Thyroid gland (tissue), 4 donors: ENCODE measurements around the gene MINDY4.

ENCODE experiments used
- POLR2A ChIP-seq, 2 donors: fragments of 450-650 bp; IDR thresholded peaks; one replicate each; pipeline ENCODE4 v1.6.1; 2017; ENCODE audit warnings: antibody characterized with exemption in 2 of 2, mild to moderate bottlenecking in 2 of 2, moderate library complexity in 1 of 2
- TF ChIP-seq, protein P1 (sequence below), 6 experiments: fragments of 200-600 bp in 3 of 6; fragments of 450-650 bp in 3 of 6; sonication (generic) in 3 of 6; IDR thresholded peaks; one replicate each; pipeline ENCODE4 v1.5.1; 2016 to 2019; ENCODE audit warnings: antibody characterized with exemption in 6 of 6, mild to moderate bottlenecking in 2 of 6, inconsistent platforms in 1 of 6, moderate library complexity in 1 of 6

DNA sequence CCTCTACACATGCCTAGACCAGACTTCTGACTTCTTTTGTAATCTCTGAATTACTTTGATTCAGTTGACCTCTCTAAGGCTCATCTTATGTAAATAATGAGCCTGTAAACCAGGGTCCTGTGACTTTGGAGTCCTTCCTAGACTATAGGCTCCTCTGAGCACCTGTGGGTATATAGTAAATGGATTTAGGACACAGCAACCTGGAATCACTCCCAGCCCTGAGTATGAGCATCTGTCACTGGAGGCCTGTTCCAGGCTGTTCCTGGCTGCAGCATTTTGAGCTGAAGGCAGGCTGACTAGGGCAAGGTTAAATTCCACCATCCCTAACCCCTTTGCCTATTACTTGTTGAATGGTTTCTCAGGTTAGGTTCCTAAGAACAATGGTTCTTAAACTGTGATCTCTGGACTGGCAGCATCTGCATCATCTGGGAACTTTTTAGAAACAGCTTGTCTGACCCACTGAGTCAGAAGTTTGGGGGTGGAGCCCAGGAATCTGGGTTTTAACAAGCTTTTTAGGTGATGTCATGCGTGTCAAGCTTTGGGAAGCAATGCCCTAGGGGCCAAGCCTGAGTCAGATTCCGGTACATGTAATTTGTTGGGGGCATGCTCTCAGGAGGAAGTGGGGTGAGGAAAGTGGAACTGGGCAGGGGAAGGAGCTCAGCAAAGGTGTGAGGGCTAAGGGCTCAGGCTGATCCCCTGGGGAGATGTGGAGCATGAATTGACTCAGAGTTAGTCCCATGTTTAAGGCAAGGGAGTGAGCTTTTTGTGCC is 28.2 kb downstream of the MINDY4 start:
- TF ChIP-seq, protein P1, sequence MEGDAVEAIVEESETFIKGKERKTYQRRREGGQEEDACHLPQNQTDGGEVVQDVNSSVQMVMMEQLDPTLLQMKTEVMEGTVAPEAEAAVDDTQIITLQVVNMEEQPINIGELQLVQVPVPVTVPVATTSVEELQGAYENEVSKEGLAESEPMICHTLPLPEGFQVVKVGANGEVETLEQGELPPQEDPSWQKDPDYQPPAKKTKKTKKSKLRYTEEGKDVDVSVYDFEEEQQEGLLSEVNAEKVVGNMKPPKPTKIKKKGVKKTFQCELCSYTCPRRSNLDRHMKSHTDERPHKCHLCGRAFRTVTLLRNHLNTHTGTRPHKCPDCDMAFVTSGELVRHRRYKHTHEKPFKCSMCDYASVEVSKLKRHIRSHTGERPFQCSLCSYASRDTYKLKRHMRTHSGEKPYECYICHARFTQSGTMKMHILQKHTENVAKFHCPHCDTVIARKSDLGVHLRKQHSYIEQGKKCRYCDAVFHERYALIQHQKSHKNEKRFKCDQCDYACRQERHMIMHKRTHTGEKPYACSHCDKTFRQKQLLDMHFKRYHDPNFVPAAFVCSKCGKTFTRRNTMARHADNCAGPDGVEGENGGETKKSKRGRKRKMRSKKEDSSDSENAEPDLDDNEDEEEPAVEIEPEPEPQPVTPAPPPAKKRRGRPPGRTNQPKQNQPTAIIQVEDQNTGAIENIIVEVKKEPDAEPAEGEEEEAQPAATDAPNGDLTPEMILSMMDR (IDR thresholded peaks at IDR 0.05), result no peak
- no peak for TF ChIP-seq POLR2A (IDR thresholded peaks at IDR 0.05)
